ENCODE data around the gene CCDC92.

DNA sequence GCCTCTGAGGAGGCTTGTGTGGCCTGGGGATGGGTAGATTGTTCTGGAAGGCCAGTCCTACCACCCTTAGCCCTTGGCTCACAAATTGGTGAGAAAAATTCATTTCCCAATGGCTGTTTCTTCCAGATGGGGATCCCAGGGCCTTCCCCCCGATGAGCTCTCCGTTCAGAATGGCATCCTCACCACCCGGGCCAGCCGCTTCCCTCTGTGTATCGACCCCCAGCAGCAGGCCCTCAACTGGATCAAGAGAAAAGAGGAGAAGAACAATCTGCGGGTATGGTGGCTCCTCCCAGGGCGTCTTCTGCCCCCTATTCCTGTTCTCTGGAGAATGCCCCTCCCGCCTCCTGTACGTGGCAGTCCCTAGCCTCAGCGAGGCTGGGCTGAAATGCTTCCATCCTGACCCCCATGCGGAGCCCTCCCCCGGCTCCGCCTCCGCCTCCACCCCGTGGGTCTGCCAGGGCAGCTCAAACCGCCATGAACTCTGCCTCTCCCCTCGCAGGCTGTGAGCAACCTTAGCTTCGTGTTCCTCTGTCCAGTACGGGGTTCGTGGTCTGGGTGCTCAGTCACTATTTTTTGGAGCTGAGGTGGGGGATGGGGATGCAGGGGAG is 57.8 kb downstream of the CCDC92 start:
- TF ChIP-seq, protein P1, sequence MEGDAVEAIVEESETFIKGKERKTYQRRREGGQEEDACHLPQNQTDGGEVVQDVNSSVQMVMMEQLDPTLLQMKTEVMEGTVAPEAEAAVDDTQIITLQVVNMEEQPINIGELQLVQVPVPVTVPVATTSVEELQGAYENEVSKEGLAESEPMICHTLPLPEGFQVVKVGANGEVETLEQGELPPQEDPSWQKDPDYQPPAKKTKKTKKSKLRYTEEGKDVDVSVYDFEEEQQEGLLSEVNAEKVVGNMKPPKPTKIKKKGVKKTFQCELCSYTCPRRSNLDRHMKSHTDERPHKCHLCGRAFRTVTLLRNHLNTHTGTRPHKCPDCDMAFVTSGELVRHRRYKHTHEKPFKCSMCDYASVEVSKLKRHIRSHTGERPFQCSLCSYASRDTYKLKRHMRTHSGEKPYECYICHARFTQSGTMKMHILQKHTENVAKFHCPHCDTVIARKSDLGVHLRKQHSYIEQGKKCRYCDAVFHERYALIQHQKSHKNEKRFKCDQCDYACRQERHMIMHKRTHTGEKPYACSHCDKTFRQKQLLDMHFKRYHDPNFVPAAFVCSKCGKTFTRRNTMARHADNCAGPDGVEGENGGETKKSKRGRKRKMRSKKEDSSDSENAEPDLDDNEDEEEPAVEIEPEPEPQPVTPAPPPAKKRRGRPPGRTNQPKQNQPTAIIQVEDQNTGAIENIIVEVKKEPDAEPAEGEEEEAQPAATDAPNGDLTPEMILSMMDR (IDR thresholded peaks at IDR 0.05; ENCODE audit: insufficient read depth, low read length, poor library complexity, severe bottlenecking) = no peak
- no peak for TF ChIP-seq EZH2phosphoT487 (conservative IDR thresholded peaks at IDR 0.05; ENCODE audit: low read length)
